HG02840 (cell line): ENCODE measurements around the gene KRTAP4-11.
"Not testable (repeated sequence)": the region's sequence is repeated elsewhere in the genome, so short reads cannot be mapped to it uniquely, and the experiment has no call there.

Experiments used
- ATAC-seq: cut with Tn5 transposase; IDR thresholded peaks from one replicate; pipeline ENCODE4 v1.9.1; 2021; ENCODE audit warnings: mild to moderate bottlenecking, moderate library complexity, moderate number of reproducible peaks; ENCODE audit not compliant: unreplicated experiment, low FRiP score

The KRTAP4-11 gene

GRCh38 chr17:41125064-41125463, 6.9 kb upstream of the KRTAP4-11 start:
- ATAC-seq = no peak

- ATAC-seq = not testable (repeated sequence)
These were observed 5.8 kb upstream of the KRTAP4-11 start, which contains the start of gene KRTAP4-12 for GRCh38 chr17:41123991-41124371. KRTAP4-12 (minus strand) TSS chr17:41124182; CDS start chr17:41124122, 60 bp downstream.

GRCh38 chr17:41123292-41123990, 5.3 kb upstream of the KRTAP4-11 start:
- not testable (repeated sequence) for ATAC-seq

- ATAC-seq = no peak
These were observed 3.6 kb upstream of the KRTAP4-11 start for GRCh38 chr17:41121742-41122141.

GRCh38 chr17:41119696-41120690, 1.8 kb upstream of the KRTAP4-11 start:
- not testable (repeated sequence) for ATAC-seq

- no peak for ATAC-seq
These were observed 548 bp upstream of the KRTAP4-11 start for GRCh38 chr17:41118721-41119120.

- no peak for ATAC-seq
These were observed 1.9 kb downstream of the KRTAP4-11 start for GRCh38 chr17:41116297-41116696.

GRCh38 chr17:41111151-41111885, 6.9 kb downstream of the KRTAP4-11 start:
- no peak for ATAC-seq

- ATAC-seq = not testable (repeated sequence)
These were observed 9.3 kb downstream of the KRTAP4-11 start for GRCh38 chr17:41108728-41109386.

GRCh38 chr17:41107941-41108450, 10.2 kb downstream of the KRTAP4-11 start:
- ATAC-seq = no peak

GRCh38 chr17:41105347-41105746, 12.8 kb downstream of the KRTAP4-11 start, which contains the start of gene KRTAP4-9:
KRTAP4-9 (plus strand) TSS chr17:41105389; CDS start chr17:41105389, 0 bp downstream.
- not testable (repeated sequence) for ATAC-seq

- not testable (repeated sequence) for ATAC-seq
These were observed 13.7 kb downstream of the KRTAP4-11 start for GRCh38 chr17:41104386-41105038.

- ATAC-seq = no peak
These were observed 14.3 kb downstream of the KRTAP4-11 start for GRCh38 chr17:41103896-41104295.

GRCh38 chr17:41101586-41102259, 16.4 kb downstream of the KRTAP4-11 start, which contains the start of gene KRTAP4-16:
KRTAP4-16 (minus strand) TSS chr17:41102209; CDS start chr17:41102209, 0 bp downstream.
- ATAC-seq = no peak

GRCh38 chr17:41099682-41100480, 18.3 kb downstream of the KRTAP4-11 start:
- ATAC-seq = not testable (repeated sequence)

GRCh38 chr17:41098481-41098880, 19.7 kb downstream of the KRTAP4-11 start:
- ATAC-seq = no peak

- no peak for ATAC-seq
These were observed 20.1 kb downstream of the KRTAP4-11 start, which contains the start of gene KRTAP4-8 for GRCh38 chr17:41098042-41098441. KRTAP4-8 (minus strand) TSS chr17:41098142; CDS start chr17:41098084, 58 bp downstream.
